HG02870 (cell line): ENCODE data around the gene PTPRG.
A peak's percentile ranks its signal among the peaks of the same experiment; 100 is the strongest.

Experiments
- ATAC-seq: cut with Tn5 transposase; IDR thresholded peaks from one replicate; pipeline ENCODE4 v1.9.1; 2021; ENCODE audit warnings: mild to moderate bottlenecking, moderate library complexity; ENCODE audit not compliant: unreplicated experiment

PTPRG gene

GRCh38 chr3:62277450-62277849, 716.1 kb downstream of the PTPRG start:
- no peak for ATAC-seq

DNA sequence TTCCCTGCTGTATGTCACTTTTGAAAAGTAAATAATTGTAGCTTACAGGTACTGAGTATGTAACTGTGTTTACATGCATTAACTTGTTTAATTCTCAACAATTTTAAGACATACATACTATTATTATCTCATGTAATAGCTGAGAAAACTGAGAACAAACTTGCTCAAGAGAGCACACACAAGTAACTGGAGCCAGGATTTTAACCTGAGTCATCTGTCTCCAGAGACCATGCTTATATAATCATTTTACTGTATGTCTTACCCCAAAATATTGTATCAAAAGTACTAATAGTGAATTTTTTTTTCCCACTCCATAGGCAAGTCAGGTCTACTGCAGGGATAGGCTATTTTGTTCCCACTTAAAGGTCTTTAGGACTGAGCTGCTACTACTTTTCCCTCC, 716.6 kb downstream of the PTPRG start:
- ATAC-seq = no peak

DNA sequence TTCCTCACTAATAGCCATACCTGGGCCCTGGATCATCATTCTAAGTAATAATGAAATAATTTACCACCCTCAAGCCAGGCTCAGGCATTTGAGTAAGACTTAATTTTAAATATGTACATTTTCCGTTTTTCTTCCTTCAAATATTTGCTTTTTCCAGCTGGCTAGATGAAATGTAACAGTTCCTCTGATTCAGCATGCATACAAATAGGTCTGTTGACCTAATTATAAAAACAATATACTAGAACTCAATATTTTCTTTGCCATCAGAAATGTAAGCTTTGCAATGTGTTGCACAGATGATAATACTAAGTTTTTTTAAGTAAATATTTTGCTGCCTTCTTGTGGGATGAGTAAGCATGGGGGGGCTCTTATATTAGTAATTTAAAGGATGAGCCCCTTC, 720.4 kb downstream of the PTPRG start:
- no peak for ATAC-seq

DNA sequence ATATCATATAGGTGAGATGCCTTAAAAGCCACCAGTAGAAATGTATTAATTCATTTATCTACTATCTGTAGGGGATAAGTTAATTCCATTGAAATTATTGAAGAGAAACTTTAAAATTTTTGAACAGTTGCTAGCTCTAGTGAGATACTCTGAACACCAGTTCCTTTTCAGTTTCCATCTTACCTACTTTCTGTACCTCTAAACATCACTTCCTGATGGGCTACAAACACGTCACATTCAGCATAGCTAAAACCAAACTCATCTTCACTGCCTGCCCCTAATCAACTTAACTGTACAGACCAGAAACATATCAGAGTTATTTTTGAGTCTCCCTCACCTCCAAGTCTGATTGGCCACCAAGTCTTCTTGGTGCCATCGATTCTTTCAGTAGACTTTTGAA, 723.1 kb downstream of the PTPRG start:
- peak; percentile 67 for ATAC-seq

- ATAC-seq = no peak
Measured at GRCh38 chr3:62287392-62287927, 726.1 kb downstream of the PTPRG start.

DNA sequence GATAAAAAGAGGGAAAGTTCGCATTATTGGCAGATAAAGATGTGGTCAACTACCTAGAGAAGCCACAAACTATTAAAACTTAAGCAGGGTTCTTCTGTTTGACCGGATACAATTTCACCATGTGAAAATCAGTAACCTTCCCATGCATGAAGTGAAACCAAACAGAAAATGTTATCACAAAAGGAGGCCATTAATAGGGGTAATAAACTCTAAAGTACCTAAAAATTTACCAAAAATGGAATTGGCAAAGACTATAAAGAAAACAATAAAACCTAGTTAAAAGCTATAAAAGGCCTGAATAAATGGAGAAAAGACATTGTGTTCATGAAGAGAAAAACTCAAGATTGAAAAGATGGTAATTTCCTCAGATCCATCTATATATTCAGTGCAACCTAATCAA, 728.6 kb downstream of the PTPRG start:
- no peak for ATAC-seq

- no peak for ATAC-seq
Measured at GRCh38 chr3:62293051-62293780, 731.8 kb downstream of the PTPRG start.

DNA sequence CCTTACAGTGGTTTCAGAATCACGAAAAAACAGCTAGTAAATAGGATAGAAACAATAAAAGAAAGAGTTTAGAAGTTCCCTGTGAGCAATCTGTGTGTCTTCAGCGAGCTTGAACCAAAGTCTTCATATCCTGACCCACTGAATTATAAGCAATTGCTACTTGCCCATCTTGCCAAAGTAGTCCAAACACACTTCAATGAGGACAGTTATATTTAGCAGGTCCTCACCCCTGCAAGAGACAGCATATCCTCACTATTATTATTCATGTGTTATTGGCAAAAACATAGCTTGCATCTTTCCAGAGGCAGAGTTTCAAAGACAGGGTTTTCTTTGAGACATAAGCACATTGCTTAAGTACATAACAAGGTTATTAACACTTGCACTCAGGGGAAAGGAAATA, 734.2 kb downstream of the PTPRG start:
- no peak for ATAC-seq

- ATAC-seq = no peak
Measured at GRCh38 chr3:62300617-62301016, 739.2 kb downstream of the PTPRG start.

GRCh38 chr3:62312201-62312600, 750.8 kb downstream of the PTPRG start:
- ATAC-seq = no peak

DNA sequence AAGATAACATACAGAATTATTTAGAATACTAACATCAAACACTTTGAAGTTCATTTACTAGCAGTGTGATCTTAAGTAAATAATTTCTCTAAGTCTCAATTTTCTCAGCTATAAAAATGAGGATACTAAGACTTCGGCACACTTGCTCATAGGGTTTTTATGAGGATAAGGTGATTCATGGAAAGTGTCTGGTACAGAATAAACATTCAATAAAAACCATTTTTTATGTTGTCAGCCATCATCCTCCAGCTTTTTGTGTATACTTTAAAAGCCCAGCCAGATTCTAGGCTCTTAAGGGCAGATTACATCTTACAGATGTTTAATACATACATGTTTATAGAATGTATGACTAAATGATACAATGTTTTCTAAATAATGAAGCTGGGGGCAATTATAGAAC, 755.2 kb downstream of the PTPRG start:
- ATAC-seq = no peak

DNA sequence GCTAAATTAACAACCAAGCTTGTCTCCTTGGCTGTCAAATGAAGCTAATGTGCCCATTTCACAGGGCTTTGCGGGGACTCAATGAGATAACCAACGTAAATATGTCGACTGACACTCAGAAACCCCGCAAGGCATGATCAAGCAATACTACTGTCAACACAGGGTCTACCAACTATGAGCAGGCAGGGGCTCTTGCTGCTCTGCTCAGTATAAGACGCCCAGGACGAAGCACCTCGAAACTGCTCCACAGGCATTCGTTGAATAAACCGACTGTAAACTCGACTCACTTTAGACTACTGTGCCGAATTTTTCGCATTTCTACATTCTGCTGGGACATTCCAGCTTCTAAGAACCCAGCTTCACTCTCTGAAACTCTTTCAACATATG, 757.0 kb downstream of the PTPRG start:
- no peak for ATAC-seq

DNA sequence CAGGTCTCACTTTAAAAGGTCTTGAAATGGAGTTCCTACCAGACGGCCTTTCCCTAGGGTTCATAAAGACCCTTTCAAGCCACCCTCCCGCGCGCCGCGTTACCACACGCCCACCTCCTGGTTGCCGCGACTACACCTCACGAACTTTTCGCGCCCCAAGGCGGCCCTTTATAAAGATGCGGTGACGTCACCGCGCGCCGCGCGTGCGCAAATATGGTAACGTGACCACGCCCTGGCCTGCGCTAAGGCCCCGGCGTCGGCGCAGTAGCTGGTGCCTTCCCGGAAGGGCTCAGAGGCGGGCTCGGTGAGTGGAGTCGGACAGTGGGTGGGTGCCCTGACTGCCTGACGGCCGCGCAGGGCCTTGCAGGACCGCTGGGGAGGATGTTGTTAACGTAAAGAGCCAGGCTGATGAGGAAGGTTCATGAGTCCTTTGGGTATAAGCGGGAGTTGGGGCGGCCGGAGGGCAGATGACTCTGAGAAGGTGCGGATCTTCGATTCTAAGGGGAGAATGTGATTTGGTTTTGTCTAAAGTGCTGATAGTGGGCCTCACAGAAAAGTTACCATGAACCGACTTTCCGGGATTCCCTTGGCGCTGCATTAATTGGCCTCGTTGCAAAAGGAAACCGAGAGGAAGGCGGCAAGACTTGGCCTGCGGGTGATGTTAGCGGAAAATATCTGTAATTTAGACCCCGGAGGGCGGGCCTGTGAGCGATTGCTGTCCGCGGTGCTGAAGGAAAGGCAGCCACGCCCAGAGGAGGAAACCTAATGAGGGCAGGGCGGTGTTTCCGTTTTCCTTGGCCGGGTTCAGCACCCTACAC, 757.6 kb downstream of the PTPRG start:
- ATAC-seq = no peak

DNA sequence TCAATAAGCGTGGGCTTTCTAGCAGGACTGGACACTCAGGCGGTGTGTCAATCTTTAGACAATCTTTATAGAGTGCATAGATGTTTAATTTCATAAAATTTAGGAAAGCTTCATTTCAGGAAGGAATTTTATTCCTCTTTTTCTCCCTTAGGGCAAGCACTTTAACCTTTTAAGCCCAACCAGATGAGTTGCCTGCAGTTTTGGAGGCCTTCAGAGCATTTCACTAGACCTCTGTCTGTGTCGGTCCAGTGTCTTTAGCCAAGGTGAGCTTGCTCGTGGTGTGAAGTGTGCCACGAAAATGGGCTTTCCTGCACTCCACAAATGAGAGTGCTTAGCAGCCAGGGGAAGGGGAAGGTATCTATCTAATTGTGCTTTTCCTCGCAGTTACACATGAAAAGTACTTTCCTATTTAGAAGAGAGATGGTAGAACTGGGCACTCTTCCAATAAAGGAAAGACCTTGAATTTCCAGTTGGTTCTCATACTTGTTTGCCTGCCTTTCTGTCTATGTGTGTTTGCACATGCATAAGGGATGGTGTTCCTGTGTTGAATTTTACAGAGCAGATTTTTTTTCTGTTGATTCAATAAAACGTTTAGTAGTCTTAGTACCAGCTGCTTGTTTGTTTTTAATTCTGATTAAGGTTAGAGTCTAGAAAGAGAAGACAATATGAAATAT, 758.3 kb downstream of the PTPRG start:
- ATAC-seq = no peak

GRCh38 chr3:62323241-62323640, 761.9 kb downstream of the PTPRG start:
- no peak for ATAC-seq

- ATAC-seq = no peak
Measured at GRCh38 chr3:62325896-62326295, 764.5 kb downstream of the PTPRG start.

- no peak for ATAC-seq
Measured at GRCh38 chr3:62329971-62330370, 768.6 kb downstream of the PTPRG start.

DNA sequence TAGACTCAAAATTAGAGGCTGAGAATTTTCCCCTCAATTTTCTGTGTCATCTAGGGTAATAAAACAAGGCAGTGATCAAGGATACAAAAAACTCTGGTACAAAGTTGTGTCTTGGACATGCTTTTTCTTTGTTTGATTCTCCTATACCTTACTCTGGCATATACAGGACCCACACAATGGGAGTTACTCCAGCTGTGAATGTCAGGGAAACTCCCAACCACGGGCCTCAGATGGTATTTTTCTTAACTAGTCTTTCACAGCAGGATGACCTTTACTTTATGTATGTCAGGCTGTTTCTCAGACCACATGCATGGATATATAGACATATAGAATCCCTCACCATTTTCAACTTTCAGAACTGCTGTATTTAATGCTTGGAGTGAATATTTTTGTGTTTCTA, 770.6 kb downstream of the PTPRG start:
- ATAC-seq = no peak

DNA sequence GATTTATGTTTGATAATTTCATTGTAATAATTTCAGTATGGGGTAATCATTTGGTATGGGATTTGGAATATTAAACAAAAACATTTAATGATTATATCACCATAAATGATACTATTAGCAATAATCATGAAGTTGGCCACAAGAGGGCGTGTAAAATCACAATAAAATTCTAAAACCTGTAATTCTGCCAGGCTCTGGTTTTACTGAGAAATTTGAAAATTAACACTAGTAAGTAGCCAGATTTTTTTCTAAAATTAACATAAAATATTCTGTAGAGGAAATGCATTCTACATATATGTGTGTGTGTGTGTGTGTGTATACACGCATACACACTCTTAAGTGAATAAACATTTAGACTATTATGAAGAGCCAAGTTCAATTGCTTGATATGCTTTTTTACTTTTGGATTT, 771.5 kb downstream of the PTPRG start:
- ATAC-seq = no peak

- no peak for ATAC-seq
Measured at GRCh38 chr3:62335196-62335595, 773.8 kb downstream of the PTPRG start.

GRCh38 chr3:62343755-62344154, 782.4 kb downstream of the PTPRG start:
- ATAC-seq = no peak
